NCI-H2171 (cell line): Measurements from ENCODE around the gene TMEM259.
A peak's percentile ranks its signal among the peaks of the same experiment; 100 is the strongest.

ENCODE experiments used
- DNase-seq: peaks from one replicate; lab custom pipeline; 2025; lab: John Stamatoyannopoulos, UW

The TMEM259 gene

GRCh38 chr19:1002600-1002999 is 18.3 kb downstream of the TMEM259 start:
- no peak for DNase-seq

- DNase-seq = no peak
Observed at GRCh38 chr19:1001538-1002166, 19.3 kb downstream of the TMEM259 start.

GRCh38 chr19:1000591-1001537 is 20.1 kb downstream of the TMEM259 start:
- no peak for DNase-seq

- DNase-seq = no peak
Observed at GRCh38 chr19:1000095-1000494, 20.8 kb downstream of the TMEM259 start, which contains the start of gene GRIN3B. GRIN3B (plus strand) TSS chr19:1000419; CDS start chr19:1000438, 19 bp downstream.

GRCh38 chr19:999379-999719 is 21.6 kb downstream of the TMEM259 start:
- DNase-seq = no peak

- DNase-seq = no peak
Observed at GRCh38 chr19:998064-998463, 22.9 kb downstream of the TMEM259 start.

GRCh38 chr19:996051-996838 is 24.7 kb downstream of the TMEM259 start:
- peak; percentile 51 for DNase-seq

- DNase-seq = peak; percentile 22
Observed at GRCh38 chr19:995051-995827, 25.7 kb downstream of the TMEM259 start.

- no peak for DNase-seq
Observed at GRCh38 chr19:994516-994915, 26.4 kb downstream of the TMEM259 start.

GRCh38 chr19:993831-994393 is 27.0 kb downstream of the TMEM259 start:
- DNase-seq = no peak

GRCh38 chr19:993361-993830 is 27.5 kb downstream of the TMEM259 start:
- DNase-seq = no peak

- DNase-seq = no peak
Observed at GRCh38 chr19:992670-993055, 28.3 kb downstream of the TMEM259 start.

GRCh38 chr19:991932-992669 is 28.8 kb downstream of the TMEM259 start:
- no peak for DNase-seq

- no peak for DNase-seq
Observed at GRCh38 chr19:991174-991931, 29.6 kb downstream of the TMEM259 start.

GRCh38 chr19:990746-991145 is 30.2 kb downstream of the TMEM259 start:
- no peak for DNase-seq

- no peak for DNase-seq
Observed at GRCh38 chr19:990119-990571, 30.8 kb downstream of the TMEM259 start.

- DNase-seq = no peak
Observed at GRCh38 chr19:989381-990081, 31.4 kb downstream of the TMEM259 start.

- no peak for DNase-seq
Observed at GRCh38 chr19:988510-988909, 32.4 kb downstream of the TMEM259 start.

GRCh38 chr19:988081-988480 is 32.8 kb downstream of the TMEM259 start:
- DNase-seq = no peak
